Embryonic facial prominence (tissue), 1 donor: ENCODE results near the gene MORF4L1.

ENCODE experiments used
- DNase-seq: peaks from one replicate; pipeline ENCODE4 v3.0.0-alpha.2; 2016; ENCODE audit errors: extremely low spot score

The MORF4L1 gene

DNA sequence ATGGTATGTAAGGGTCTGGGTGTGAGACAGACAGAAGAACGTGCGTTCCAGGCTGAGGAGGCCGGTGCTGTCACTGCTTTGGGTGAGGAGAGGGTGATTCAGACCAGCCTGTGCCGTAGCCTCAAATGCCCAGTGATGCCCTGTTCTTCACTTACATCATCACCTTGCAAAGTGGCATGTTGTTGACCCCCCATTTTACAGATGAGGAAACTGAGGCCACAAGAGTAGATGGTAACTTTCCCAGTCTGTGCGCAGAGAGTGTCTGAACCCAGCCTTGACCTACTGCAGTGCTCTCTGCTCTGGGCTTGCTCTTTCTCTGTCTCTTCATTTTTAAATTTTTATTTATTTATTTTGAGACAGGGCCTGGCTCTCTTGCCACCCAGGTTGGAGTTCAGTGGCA lies 73.8 kb downstream of the MORF4L1 start:
- DNase-seq: no peak

- no peak for DNase-seq
Observed at GRCh38 chr15:78947506-78947905, 74.8 kb downstream of the MORF4L1 start.
